ENCODE measurements around the gene CFAP141. TPM values are rescaled to one million over a fixed set of nuclear protein-coding genes. Genes with fewer than 3 reads are reported as not detected.
A peak's percentile ranks its signal among the peaks of the same experiment; 100 is the strongest.

CFAP141 gene
- total RNA-seq, 2 experiments from 2014 or later: not detected

GRCh38 chr1:154222918-154223317, 16.8 kb upstream of the CFAP141 start:
- H3K36me3 Mint-ChIP-seq (ENCODE audit: low read depth): peaks cover 83% of the 10 kb centered on the region
- no peak for ATAC-seq
- H3K9me3 Mint-ChIP-seq (ENCODE audit: insufficient read depth): peaks cover 9% of the 10 kb centered on the region

DNA sequence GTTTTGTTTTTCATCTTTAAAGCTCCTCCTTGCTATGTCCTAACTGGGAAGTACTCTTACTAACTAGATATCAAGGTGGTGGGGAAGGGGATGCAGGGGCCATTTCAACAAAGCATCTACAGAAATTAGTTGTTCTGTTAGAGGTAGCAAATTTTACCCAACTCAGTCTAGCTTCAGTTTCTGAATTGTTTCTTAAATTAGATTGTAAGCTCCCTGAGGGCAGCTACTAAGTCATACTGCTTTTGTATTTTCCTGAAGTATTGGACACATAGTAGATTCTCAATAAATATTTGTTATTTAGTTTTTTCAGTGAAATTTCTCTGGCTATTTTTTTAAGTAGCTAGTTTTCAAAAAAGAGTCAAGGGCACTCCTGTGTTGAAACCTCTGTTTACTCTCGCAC, 16.4 kb upstream of the CFAP141 start:
- H3K27ac Mint-ChIP-seq: peak overlapping the region; percentile 98
- CTCF ChIA-PET: interaction anchor here (0.8 to 3.6 kb wide), 8 partner anchors 12 to 113 kb away, joined by 3 to 17 read pairs (median 3); no protein-coding TSS in a partner anchor
- DNase-seq (no peak), ATAC-seq (no peak)
- POLR2A ChIA-PET: interaction anchor here (0.6 to 2.5 kb wide), 3 partner anchors 21 to 65 kb away, joined by 3 to 9 read pairs (median 7); no protein-coding TSS in a partner anchor
- H3K27me3 Mint-ChIP-seq (ENCODE audit: low read depth): no peaks in the 10 kb centered on the region
- peaks cover 9% of the 10 kb centered on the region for H3K9me3 Mint-ChIP-seq (ENCODE audit: insufficient read depth)
- H3K36me3 Mint-ChIP-seq (ENCODE audit: low read depth): peaks cover 83% of the 10 kb centered on the region
- H3K4me3 Mint-ChIP-seq: peak overlapping the region; percentile 99
- peaks cover 59% of the 10 kb centered on the region for H3K4me1 Mint-ChIP-seq (ENCODE audit: low read depth)

More at GRCh38 chr1:154222918-154223317, 16.8 kb upstream of the CFAP141 start:
- ChIA-PET POLR2A (interaction anchor here (0.6 to 2.5 kb wide), 3 partner anchors 21 to 65 kb away, joined by 3 to 9 read pairs (median 7); no protein-coding TSS in a partner anchor), CTCF (interaction anchor here (0.8 to 3.6 kb wide), 8 partner anchors 11 to 113 kb away, joined by 3 to 17 read pairs (median 3); no protein-coding TSS in a partner anchor)
- no peaks in the 10 kb centered on the region for H3K27me3 Mint-ChIP-seq (ENCODE audit: low read depth)
- DNase-seq: no peak
- H3K4me1 Mint-ChIP-seq (ENCODE audit: low read depth): peaks cover 57% of the 10 kb centered on the region
- peak overlapping the region; percentile 40 for H3K27ac Mint-ChIP-seq
- peak overlapping the region; percentile 99 for H3K4me3 Mint-ChIP-seq

- POLR2A ChIA-PET: interaction anchor here (0.5 to 2.5 kb wide), 8 partner anchors 9 to 385 kb away, joined by 3 to 9 read pairs (median 4); no protein-coding TSS in a partner anchor
- Mint-ChIP-seq H3K4me1 (ENCODE audit: low read depth) (peaks cover 62% of the 10 kb centered on the region), H3K27ac (peak overlapping the region; percentile 98), H3K4me3 (peak overlapping the region; percentile 99), H3K9me3 (ENCODE audit: insufficient read depth) (peaks cover 9% of the 10 kb centered on the region), H3K27me3 (ENCODE audit: low read depth) (no peaks in the 10 kb centered on the region), H3K36me3 (ENCODE audit: low read depth) (peaks cover 78% of the 10 kb centered on the region)
- CTCF ChIA-PET: interaction anchor here (0.6 to 2.6 kb wide), 6 partner anchors 22 to 123 kb away, joined by 3 to 12 read pairs (median 4); no protein-coding TSS in a partner anchor
- DNase-seq (peak; percentile 77), ATAC-seq (peak; percentile 47)
Observed at GRCh38 chr1:154221278-154222001, 15.3 kb upstream of the CFAP141 start.

DNA sequence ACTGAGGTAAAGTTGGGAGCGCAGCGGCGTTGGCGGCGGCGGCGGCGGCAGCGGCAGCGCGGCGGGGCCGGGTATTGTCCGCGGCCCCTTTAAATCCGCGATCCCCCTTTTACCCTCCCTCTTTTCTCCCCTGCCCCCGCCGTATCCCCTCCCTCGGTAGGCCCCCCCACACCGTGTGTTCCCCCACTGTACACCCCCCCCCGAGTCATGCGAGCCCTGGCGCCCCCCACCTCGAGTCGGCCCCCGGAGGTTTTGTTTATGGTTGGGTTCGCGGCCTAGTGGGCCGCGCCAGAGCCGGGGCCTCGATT, 14.8 kb upstream of the CFAP141 start:
- ChIA-PET POLR2A (interaction anchor here (0.6 to 2.6 kb wide), 9 partner anchors 27 to 564 kb away, joined by 3 to 18 read pairs (median 4); partner anchors contain the start of gene RPS27), CTCF (interaction anchor here (0.6 to 1.7 kb wide), 4 partner anchors 22 to 124 kb away, joined by 3 to 9 read pairs (median 4); no protein-coding TSS in a partner anchor)
- H3K9me3 Mint-ChIP-seq (ENCODE audit: insufficient read depth): peaks cover 9% of the 10 kb centered on the region
- no peak for DNase-seq
- peaks cover 78% of the 10 kb centered on the region for H3K36me3 Mint-ChIP-seq (ENCODE audit: low read depth)
- H3K27me3 Mint-ChIP-seq (ENCODE audit: low read depth): no peaks in the 10 kb centered on the region
- no peak for ATAC-seq
- H3K27ac Mint-ChIP-seq: peak overlapping the region; percentile 98
- H3K4me3 Mint-ChIP-seq: peak overlapping the region; percentile 99
- H3K4me1 Mint-ChIP-seq (ENCODE audit: low read depth): peaks cover 61% of the 10 kb centered on the region

- H3K27ac Mint-ChIP-seq: peak within 1 kb of the TSS; percentile 98
- peak; percentile 99 for DNase-seq
- peaks cover 72% of the 10 kb centered on the region for H3K36me3 Mint-ChIP-seq (ENCODE audit: low read depth)
- H3K4me1 Mint-ChIP-seq (ENCODE audit: low read depth): peaks cover 62% of the 10 kb centered on the region
- POLR2A ChIA-PET: interaction anchor here (0.6 to 2.6 kb wide), 15 partner anchors 19 to 721 kb away, joined by 3 to 18 read pairs (median 4); partner anchors contain the start of gene RPS27
- no peaks in the 10 kb centered on the region for H3K27me3 Mint-ChIP-seq (ENCODE audit: low read depth)
- H3K4me3 Mint-ChIP-seq: peak within 1 kb of the TSS; percentile 99
- CTCF ChIA-PET: interaction anchor here (0.9 to 5.2 kb wide), 7 partner anchors 13 to 233 kb away, joined by 3 to 39 read pairs (median 5); no protein-coding TSS in a partner anchor
- ATAC-seq: peak; percentile 88
- peaks cover 9% of the 10 kb centered on the region for H3K9me3 Mint-ChIP-seq (ENCODE audit: insufficient read depth)
Observed at GRCh38 chr1:154220071-154220969, 14.2 kb upstream of the CFAP141 start, which contains the start of gene UBAP2L. UBAP2L (plus strand) TSS chr1:154220955; CDS start chr1:154225124, 4,169 bp downstream.

GRCh38 chr1:154219541-154219940, 13.4 kb upstream of the CFAP141 start:
- ATAC-seq (no peak), DNase-seq (no peak)
- Mint-ChIP-seq H3K36me3 (ENCODE audit: low read depth) (peaks cover 65% of the 10 kb centered on the region), H3K9me3 (ENCODE audit: insufficient read depth) (peaks cover 9% of the 10 kb centered on the region), H3K4me1 (ENCODE audit: low read depth) (peaks cover 59% of the 10 kb centered on the region), H3K27me3 (ENCODE audit: low read depth) (no peaks in the 10 kb centered on the region), H3K4me3 (peak overlapping the region; percentile 99), H3K27ac (peak overlapping the region; percentile 98)
- POLR2A ChIA-PET: interaction anchor here (1.0 to 2.6 kb wide), 6 partner anchors 25 to 229 kb away, joined by 3 to 18 read pairs (median 5); no protein-coding TSS in a partner anchor
- CTCF ChIA-PET: interaction anchor here (0.7 to 5.2 kb wide), 8 partner anchors 12 to 274 kb away, joined by 3 to 39 read pairs (median 4); no protein-coding TSS in a partner anchor

- Mint-ChIP-seq H3K27ac (peak overlapping the region; percentile 98), H3K36me3 (ENCODE audit: low read depth) (peaks cover 66% of the 10 kb centered on the region), H3K4me1 (ENCODE audit: low read depth) (peaks cover 54% of the 10 kb centered on the region), H3K27me3 (ENCODE audit: low read depth) (no peaks in the 10 kb centered on the region), H3K4me3 (peak overlapping the region; percentile 99), H3K9me3 (ENCODE audit: insufficient read depth) (peaks cover 9% of the 10 kb centered on the region)
- CTCF ChIA-PET: interaction anchor here (0.7 to 5.2 kb wide), 7 partner anchors 20 to 273 kb away, joined by 3 to 39 read pairs (median 4); no protein-coding TSS in a partner anchor
- ATAC-seq (no peak), DNase-seq (no peak)
- POLR2A ChIA-PET: interaction anchor here (1.0 to 2.6 kb wide), 5 partner anchors 14 to 228 kb away, joined by 3 to 18 read pairs (median 5); no protein-coding TSS in a partner anchor
Observed at GRCh38 chr1:154218545-154218944, 12.4 kb upstream of the CFAP141 start.

DNA sequence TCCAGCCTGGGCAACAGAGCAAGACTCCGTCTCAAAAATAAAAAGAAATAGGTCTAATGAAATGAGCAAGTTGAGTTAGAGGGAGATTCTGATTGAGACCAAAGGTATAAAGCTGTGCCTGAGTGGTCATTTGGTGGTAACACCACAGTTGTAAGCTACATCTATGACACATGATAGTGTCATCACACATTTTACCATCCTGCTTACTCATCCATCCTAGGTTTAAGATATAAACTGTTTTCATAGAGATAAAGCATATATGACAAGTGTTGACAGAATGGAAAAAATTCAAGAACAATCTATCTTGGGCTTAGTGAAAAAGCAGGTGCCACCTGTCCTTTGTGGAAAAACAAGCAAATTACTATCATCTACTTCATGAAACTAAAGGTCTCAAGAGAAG, 7.1 kb upstream of the CFAP141 start:
- Mint-ChIP-seq H3K4me3 (no peak overlapping the region), H3K27ac (no peak overlapping the region), H3K9me3 (ENCODE audit: insufficient read depth) (no peaks in the 10 kb centered on the region), H3K27me3 (ENCODE audit: low read depth) (no peaks in the 10 kb centered on the region), H3K36me3 (ENCODE audit: low read depth) (peaks cover 56% of the 10 kb centered on the region), H3K4me1 (ENCODE audit: low read depth) (peaks cover 25% of the 10 kb centered on the region)
- no peak for ATAC-seq
- POLR2A ChIA-PET: interaction anchor here (0.6 kb wide), 1 partner anchor 313 kb away, joined by 3 read pairs; no protein-coding TSS in a partner anchor
- no peak for DNase-seq
- CTCF ChIA-PET: interaction anchor here (1.0 to 3.9 kb wide), 2 partner anchors 14 to 122 kb away, joined by 3 to 14 read pairs; no protein-coding TSS in a partner anchor

GRCh38 chr1:154212083-154212482, 6.0 kb upstream of the CFAP141 start:
- Mint-ChIP-seq H3K36me3 (ENCODE audit: low read depth) (peaks cover 55% of the 10 kb centered on the region), H3K4me1 (ENCODE audit: low read depth) (peaks cover 13% of the 10 kb centered on the region), H3K9me3 (ENCODE audit: insufficient read depth) (no peaks in the 10 kb centered on the region), H3K27me3 (ENCODE audit: low read depth) (no peaks in the 10 kb centered on the region), H3K4me3 (no peak overlapping the region), H3K27ac (peak overlapping the region; percentile 71)
- ChIA-PET POLR2A (no interaction called here), CTCF (interaction anchor here (3.9 kb wide), 1 partner anchor 13 kb away, joined by 14 read pairs; no protein-coding TSS in a partner anchor)
- DNase-seq: no peak
- ATAC-seq: no peak

DNA sequence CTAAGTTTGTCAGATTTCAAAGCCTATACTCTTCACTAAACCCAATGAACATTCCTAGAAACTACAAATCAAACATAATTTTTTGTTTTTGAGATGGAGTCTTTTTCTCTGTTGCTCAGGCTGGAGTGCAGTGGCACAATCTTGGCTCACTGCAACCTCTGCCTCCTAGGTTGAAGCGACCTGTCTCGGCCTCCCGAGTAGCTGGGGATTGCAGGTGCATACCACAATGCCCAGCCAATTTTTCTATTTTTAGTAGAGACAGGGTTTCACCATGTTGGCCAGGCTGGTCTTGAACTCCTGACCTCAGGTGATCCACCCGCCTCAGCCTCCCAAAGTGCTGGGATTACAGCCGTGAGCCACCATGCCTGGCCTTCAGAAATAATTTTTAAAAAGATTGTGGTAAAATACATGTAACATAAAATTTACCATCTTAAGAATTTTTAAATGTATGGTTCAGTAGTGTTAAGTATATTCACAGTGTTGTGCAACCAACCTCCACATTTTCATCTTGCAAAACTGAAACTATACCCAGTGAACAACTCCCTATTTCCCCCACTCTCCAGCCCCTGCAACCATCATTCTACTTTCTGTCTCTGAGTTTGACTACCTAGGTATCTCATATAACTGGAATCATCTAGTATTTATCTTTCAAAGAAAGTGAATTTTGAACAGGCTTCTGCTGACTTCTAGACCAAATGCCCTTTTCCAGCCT, 2.7 kb upstream of the CFAP141 start:
- ChIA-PET POLR2A (no interaction called here), CTCF (interaction anchor here (1.4 kb wide), 1 partner anchor 9 kb away, joined by 5 read pairs; no protein-coding TSS in a partner anchor)
- H3K9me3 Mint-ChIP-seq (ENCODE audit: insufficient read depth): no peaks in the 10 kb centered on the region
- H3K4me3 Mint-ChIP-seq: no peak overlapping the region
- ATAC-seq (no peak), DNase-seq (no peak)
- H3K36me3 Mint-ChIP-seq (ENCODE audit: low read depth): peaks cover 59% of the 10 kb centered on the region
- no peak overlapping the region for H3K27ac Mint-ChIP-seq
- H3K4me1 Mint-ChIP-seq (ENCODE audit: low read depth): peaks cover 4% of the 10 kb centered on the region
- no peaks in the 10 kb centered on the region for H3K27me3 Mint-ChIP-seq (ENCODE audit: low read depth)
